PC-3 (cell line): ENCODE data around the gene SUMO2.

ENCODE experiments used
- EZH2 ChIP-seq: fragments of 300-600 bp; sonication (generic); IDR thresholded peaks from one replicate; pipeline ENCODE4 v1.6.1; 2017; ENCODE audit warnings: antibody characterized with exemption, mild to moderate bottlenecking, low read length; ENCODE audit not compliant: unreplicated experiment
- EZH2phosphoT487 ChIP-seq: fragments of 300-600 bp; sonication (generic); IDR thresholded peaks from 2 replicates; pipeline ENCODE4 v1.6.1; 2018; ENCODE audit warnings: mild to moderate bottlenecking, antibody characterized with exemption, low read length, borderline replicate concordance
- TF ChIP-seq, protein P1 (sequence below): fragments of 300-600 bp; sonication (generic); conservative IDR thresholded peaks from 2 replicates; pipeline ENCODE4 v1.5.1; 2017; ENCODE audit warnings: antibody characterized with exemption, low read depth, mild to moderate bottlenecking, low read length

DNA sequence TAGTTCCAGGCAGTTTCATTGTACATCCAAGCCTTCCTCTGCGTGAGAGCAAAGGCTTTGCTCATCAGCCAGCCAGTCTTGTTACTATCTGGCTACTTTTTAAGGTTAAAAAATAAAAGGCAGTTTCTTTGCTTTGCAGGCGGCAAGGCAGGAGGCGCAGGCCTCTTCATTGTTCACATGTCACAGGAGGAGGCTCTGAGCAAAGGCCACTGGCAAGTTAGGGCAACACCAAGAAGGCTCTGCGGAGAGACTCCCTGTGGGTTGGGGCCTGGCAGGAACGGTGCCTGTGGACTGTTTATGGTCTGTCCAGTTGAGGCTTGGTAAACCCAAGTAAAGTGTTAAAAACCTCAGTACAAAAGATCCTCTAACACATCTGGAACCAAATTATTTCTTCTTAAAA, 47.3 kb downstream of the SUMO2 start:
- TF ChIP-seq, protein P1, sequence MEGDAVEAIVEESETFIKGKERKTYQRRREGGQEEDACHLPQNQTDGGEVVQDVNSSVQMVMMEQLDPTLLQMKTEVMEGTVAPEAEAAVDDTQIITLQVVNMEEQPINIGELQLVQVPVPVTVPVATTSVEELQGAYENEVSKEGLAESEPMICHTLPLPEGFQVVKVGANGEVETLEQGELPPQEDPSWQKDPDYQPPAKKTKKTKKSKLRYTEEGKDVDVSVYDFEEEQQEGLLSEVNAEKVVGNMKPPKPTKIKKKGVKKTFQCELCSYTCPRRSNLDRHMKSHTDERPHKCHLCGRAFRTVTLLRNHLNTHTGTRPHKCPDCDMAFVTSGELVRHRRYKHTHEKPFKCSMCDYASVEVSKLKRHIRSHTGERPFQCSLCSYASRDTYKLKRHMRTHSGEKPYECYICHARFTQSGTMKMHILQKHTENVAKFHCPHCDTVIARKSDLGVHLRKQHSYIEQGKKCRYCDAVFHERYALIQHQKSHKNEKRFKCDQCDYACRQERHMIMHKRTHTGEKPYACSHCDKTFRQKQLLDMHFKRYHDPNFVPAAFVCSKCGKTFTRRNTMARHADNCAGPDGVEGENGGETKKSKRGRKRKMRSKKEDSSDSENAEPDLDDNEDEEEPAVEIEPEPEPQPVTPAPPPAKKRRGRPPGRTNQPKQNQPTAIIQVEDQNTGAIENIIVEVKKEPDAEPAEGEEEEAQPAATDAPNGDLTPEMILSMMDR: no peak
- TF ChIP-seq EZH2: no peak
- TF ChIP-seq EZH2phosphoT487: no peak
